HT1080 (cell line): ENCODE measurements around the gene MAGED4B. TPM values are rescaled to one million over a fixed set of nuclear protein-coding genes. Genes with fewer than 3 reads are reported as not detected.
"Not testable (repeated sequence)": the region's sequence is repeated elsewhere in the genome, so short reads cannot be mapped to it uniquely, and the experiment has no call there.

Experiments used
- DNase-seq: peaks from one replicate; pipeline ENCODE4 v3.0.0-alpha.2; 2015; ENCODE audit warnings: low read depth
- polyA plus RNA-seq, 2 experiments: library from polyadenylated mRNA; depleted of rRNA; stranded (reverse); fragments of >200 nt; gene quantifications; 2 replicates each; pipeline ENCODE4 v1.2.3, GENCODE V29; 2015
- small RNA-seq: library from RNA; depleted of rRNA; stranded (forward); fragments of <200 nt; gene quantifications from one replicate; pipeline ENCODE3, GENCODE V24; 2014
- total RNA-seq: library from RNA; depleted of rRNA; stranded (reverse); fragments of >200 nt; shearing (Covaris generic); gene quantifications from 2 replicates; pipeline ENCODE4 v1.2.3, GENCODE V29; 2014; rRNA removed

The MAGED4B gene
- 1.9 and 5.3 TPM in 2 replicates for total RNA-seq
- 4.7 and 5.1 TPM in 2 replicates for polyA plus RNA-seq (2015; cell fraction: cytosol; rRNA removed)
- 15.2 and 17.7 TPM in 2 replicates for polyA plus RNA-seq (2015; cell fraction: nucleus; rRNA removed)

GRCh38 chrX:52068666-52069640, at the start of gene MAGED4B:
TSS of gene MAGED4B (minus strand) at chrX:52069183. CDS start at chrX:52068172, 1,011 bp downstream.
- DNase-seq = not testable (repeated sequence)

- DNase-seq = no peak
Observed at GRCh38 chrX:52118262-52118661, 49.3 kb upstream of the MAGED4B start.

GRCh38 chrX:52082578-52082977, 13.6 kb upstream of the MAGED4B start:
- DNase-seq = peak; percentile 27

GRCh38 chrX:52078131-52078530, 9.1 kb upstream of the MAGED4B start:
- DNase-seq = no peak

GRCh38 chrX:52042288-52042687, 26.7 kb downstream of the MAGED4B start:
- not testable (repeated sequence) for DNase-seq

GRCh38 chrX:52034211-52034610, 34.8 kb downstream of the MAGED4B start:
- no peak for DNase-seq

GRCh38 chrX:52031371-52031770, 37.6 kb downstream of the MAGED4B start:
- DNase-seq = no peak

- DNase-seq = no peak
Observed at GRCh38 chrX:52015794-52016193, 53.2 kb downstream of the MAGED4B start.

Small RNA genes within 50 kb of the gene (small RNA-seq; reads per million reads assigned to genes)
- gene SNORA11E = not detected

Other genes starting within 250 kb of the MAGED4B start
- 39.3 and 57.4 TPM in 2 replicates for gene MAGED1, start 175.6 kb downstream of the MAGED4B start, total RNA-seq
- gene MAGED4, start 115.7 kb upstream of the MAGED4B start, total RNA-seq = 1.3 and 2.8 TPM in 2 replicates